Activated T-helper 9 cell treated with anti-CD3 and anti-CD28 coated beads, Interleukin-2, amount 50 U/mL, for 16 hours (primary cell): ENCODE measurements around the gene HOXA3.

Experiments used
- DNase-seq: peaks from one replicate; pipeline ENCODE4 v3.0.0-alpha.2; 2020; ENCODE audit warnings: low read depth

Gene HOXA3

DNA sequence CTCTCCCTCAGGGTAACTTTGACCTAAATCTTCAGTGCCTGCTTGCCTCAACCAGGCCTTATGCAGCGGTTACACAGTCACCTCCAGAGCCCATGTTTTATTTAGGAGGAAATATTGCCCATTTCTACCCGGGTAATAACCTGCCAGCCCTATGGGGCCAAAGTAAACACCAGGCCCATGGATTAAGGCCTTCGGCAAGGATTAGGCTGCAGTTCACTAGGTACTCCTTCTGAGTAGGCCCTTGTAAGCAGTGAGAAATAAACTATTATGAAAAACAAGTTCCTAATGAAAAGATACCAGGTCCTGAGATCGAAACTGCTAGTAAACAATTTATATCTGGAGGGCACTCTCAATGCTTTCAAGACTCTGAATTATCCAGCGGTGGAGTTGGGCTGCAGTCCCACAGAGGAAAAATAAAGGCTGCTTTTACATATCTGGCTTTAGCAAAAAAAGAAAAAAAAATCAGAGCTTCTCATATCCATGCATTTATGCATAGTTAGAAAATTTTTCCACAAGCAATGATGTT is 25.5 kb upstream of the HOXA3 start:
- no peak for DNase-seq

DNA sequence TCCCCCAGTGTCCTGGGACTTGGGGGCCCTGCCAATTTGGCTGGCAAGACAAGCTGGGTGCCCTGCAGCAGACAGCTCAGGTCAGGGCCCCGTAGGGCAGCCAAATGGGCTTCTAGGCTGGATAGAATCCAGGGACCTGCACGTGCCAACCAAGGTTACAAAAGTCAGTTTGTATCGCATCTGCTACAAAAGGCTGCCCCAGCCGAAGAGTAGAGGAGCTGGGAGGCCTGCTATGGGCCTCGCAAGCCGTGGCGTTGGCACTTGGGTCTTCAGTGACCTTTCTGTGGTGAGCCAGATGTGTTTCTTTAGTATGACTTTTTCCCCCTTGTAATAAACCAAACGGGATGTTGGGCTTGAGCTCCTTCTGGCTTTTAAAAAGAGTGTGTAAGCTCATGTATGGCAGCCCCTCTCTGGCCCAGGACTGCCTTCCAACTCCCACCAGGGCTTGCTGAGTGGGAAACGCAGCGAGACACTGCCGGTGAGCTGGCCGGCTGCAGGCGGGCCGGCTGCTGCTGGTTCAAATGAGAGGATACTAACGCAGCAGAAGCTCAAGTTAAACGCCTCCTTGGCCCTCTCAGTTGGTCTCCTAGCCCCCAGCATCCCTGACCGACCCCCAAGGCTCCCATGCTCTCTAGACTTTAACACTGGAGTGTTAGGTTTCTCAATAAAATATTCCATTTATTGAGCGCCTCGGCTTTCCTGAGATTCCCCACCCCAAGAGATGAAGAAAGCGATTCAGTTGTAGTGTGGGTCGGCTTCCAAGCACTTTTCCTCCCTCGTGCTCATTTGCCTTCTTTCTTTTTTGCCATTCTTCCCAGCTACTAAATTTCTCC is 24.8 kb upstream of the HOXA3 start:
- DNase-seq, result no peak

DNA sequence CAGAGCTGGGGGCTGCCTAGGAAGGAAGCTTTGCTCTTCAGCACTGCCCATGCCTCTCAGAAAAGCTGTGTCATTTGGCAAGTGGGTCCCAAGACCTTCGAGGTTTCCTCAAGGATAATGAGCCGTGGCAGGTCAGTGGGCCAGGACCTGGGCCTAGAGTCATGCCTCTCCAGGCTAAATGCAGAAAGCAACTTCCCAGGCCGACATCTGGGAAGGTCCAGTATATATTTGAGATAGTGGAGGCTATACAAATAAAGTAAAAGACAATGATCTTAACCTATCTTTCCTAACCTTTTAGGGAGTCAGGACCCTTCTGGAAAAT is 24.1 kb upstream of the HOXA3 start:
- DNase-seq, result no peak

DNA sequence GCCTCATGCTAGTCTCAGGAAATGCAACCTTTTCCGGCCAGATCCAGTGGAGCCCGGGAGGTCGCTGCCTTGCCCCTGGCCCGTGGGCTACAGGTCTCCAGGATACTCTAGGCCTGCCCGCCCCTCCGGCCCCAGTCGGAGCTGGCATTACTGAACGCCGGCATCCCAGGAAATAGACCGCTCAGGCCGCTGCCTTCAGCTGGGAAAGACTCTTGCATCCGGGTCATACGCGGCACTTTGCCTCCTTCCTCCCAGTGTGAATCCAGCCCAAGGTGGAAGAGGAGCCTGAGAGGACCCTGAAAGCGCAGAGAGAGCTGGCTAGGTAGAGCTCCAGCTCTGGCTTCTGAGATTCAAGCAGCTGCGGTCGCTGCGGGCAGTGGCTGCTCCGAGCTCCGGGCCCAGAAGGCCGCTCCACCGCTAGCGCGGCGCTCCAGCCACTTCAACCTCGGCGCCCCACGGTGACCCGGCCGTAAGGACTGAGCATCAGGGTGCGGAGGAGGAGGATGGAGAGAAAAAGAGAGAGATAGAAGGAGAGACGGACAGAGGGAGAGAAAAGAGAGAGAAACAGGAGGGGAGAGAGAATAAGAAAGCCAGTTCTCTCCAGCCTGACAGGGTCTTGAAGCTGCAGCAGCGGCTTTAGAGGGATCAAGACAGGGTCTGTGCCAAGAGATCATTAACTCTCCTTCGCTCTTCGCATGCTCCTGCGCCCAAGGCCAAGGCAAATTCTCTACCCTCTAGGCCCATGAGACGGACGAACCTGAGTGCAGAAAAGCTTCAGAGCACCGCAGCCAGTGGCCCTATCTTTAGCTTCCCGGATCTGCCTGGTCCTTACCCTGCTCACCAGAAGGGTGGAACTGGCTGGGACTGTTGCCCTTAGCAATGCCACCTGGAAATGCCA is 23.5 kb upstream of the HOXA3 start:
- no peak for DNase-seq

DNA sequence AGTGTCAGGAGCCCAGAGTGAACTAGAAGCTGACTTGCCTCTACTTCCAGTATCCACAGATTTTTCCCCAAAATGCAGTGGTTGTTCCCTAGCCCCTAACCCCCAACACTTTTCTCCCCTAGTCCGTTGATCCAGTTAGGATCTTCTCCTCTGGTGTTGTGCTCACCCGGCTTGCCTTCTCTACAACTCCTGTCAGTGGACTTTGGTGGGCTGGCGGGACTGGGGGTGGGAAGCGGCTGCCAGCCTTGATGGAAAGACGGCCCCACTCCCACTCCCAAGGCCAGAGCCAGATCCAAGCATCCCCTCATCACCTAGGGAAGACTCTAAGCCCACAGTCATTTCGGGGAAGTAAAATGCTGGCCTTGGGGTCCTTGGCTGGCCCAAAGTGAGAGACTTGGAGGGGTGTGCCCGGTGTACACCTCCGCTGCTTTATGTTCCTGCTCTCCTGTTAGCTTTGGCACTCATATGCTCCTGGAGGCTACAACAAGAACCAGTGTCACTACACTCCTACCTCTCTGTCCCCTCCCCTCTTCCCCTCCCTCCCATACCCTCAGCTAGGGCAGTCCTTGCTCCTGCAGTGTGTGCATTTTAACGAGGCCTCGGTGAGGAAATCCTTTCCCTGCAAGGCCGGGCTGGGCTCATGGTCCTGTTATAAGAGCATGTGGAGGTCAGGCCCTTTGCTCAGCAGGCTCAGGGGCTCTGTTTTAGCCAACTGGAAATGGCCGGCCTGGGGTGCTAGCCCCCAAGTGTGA is 22.7 kb upstream of the HOXA3 start:
- no peak for DNase-seq

DNA sequence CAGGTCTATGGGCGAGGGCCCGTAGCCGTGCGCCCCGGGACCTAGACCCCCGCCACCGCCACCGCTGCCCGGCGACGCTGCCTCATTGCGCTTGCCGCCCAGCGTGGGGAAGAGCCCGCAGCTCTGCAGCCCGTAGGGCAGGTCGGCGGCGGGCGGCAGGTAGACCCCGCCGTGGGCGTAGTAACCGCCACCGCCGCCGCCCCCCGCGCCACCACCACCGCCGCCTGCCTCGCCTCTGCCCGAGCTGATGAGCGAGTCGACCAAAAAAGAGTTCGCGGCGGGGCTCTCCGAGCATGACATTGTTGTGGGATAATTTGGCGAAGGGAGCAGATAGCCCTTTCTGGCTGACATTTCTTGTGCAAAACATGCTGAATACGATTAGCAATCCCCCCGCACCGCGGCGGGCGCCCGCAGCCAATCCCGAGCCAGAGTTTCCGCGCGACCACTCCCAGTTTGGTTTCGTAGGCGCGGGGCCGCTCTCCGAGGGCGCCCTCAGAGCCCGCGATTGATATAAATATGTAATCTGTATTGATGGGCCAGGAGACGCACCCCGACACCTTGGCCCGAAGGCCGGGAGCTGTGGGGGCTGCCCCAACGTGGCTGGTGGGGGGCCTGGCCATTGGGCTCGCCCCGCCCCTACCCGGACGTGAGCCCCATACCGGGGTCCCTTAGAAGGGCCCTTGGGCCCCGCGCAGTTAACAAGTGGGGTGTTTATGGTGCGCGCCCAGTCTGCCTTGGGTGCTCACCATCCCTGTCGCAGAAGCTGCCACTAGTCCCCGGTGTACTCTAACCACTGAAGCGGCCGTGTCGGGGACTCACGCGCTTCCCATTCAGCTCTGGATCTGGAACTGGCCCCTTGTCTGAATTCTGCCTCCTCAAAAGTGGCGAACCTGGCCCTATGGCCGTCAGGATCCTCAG is 21.8 kb upstream of the HOXA3 start, which contains the start of gene HOXA10:
HOXA10 (minus strand) TSS at position 365 of the 918 bp plus-strand sequence; CDS start at position 351, 14 bp downstream.
- DNase-seq, result no peak

DNA sequence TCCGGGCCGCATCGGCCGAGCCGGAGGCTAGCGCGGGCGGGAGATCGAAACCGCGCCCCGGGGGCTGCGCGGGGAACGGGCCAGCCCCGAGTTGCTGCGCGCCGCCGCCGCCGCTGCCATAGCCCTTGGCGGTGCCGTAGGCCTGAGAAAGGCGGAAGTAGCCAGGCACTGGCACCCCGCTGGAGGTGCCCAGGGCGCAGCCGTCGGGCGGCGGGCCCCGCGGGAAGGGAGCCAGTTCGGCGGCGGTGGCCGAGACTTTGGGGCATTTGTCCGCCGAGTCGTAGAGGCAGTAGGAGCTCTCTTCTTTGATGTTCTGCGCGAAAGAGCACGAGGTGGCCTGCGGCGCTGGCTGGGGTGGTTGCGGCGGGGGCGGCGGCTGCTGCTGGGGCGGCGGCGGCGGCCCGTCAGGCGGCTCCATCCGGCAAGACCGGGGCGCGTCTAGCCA is 21.1 kb upstream of the HOXA3 start:
- DNase-seq, result no peak

DNA sequence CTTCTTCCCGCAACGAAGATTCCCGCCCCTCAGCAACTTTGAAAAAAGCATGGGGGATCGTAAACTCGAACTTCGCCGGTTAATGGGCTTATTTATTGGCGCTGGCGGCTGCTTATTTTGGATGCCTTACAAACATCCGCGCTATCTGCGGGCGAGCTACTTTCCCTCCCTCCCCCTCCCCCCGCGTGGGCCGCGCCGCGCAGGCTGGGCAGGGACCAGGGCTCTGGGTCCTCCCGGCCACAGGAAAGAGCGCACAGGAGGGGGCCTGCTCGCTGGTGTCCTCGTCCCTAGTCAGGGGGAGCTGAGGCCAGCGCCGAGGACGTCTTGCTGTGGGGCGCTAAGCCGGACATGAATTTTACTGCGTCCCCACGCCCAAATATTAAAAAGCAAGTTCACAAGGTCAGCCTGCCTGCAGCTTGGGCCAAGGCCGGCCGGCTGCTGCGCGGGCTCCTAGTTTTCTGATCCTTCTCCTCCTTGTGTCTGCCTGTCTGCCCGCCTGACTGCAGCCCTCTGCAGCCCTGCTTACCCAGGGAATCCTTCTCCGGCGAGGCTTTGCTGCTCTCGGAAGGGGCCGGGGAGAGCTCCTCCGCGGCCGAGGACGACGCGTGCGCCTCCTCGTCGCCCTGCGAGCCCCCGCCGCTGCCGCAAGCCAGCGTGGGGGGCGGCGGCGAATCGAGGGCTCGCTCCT is 20.6 kb upstream of the HOXA3 start:
- no peak for DNase-seq

DNA sequence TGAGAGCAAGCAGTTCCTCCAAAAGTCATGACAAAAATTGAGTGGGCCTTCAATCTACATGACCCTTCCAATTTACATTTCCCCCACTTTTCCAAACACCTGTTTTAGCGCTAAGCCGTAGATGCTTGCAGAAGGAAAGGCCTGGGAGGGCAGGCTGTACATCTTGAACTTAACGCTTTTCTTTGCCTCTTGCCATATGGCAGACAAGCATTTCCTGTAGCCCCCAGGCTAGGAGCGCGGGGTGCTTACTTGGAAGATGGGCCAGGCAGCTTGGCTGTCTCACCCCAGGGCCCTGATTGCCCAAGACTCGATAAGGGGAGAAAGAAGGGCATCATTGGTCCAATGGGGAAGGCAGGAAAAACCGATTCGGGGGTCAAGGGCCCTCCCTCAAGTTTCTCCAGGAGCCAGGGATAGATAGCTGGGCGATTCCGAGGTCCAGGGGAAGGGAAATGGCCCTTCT is 20.0 kb upstream of the HOXA3 start:
- no peak for DNase-seq

DNA sequence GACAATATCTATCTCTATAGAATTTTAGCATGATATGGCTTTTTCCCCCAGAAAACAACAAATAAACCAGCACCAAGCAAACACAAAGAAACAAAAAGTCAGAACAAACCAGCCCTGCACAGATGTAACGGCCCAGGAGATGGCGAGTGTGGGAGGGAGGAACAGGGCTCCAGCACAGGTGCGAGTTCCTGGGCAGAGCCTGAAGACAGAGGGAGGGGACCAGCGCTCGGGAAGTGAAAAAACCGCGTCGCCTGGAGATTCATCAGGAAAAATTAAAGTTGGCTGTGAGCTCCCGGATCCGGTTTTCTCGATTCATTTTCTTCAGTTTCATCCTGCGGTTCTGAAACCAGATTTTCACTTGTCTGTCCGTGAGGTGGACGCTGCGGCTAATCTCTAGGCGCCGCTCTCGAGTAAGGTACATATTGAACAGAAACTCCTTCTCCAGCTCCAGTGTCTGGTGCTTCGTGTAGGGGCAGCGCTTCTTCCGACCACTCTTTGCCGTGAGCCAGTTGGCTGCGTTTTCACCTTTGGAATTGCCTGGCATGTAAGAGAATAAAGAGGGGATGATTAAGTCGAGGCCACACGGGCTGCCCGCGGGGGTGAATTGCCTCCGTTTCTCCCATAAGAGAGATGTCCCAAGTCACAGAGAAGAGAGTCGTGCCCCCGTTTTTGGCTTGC is 19.4 kb upstream of the HOXA3 start:
- DNase-seq, result no peak

DNA sequence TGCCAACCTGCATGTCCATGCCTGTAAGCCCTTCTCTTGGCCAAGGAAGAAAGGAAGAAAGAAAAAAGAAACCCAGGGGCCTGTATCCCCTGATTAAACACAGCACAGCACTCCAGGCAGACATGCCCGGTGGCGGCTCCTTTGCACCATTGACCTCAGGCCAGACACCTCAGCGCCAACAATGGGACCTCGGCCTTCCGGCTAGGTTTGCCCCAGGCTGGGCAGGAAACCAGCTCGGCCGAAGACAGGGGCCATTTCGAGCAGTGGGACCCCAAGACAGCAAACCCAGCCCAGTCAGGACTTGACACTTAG is 18.9 kb upstream of the HOXA3 start:
- no peak for DNase-seq

DNA sequence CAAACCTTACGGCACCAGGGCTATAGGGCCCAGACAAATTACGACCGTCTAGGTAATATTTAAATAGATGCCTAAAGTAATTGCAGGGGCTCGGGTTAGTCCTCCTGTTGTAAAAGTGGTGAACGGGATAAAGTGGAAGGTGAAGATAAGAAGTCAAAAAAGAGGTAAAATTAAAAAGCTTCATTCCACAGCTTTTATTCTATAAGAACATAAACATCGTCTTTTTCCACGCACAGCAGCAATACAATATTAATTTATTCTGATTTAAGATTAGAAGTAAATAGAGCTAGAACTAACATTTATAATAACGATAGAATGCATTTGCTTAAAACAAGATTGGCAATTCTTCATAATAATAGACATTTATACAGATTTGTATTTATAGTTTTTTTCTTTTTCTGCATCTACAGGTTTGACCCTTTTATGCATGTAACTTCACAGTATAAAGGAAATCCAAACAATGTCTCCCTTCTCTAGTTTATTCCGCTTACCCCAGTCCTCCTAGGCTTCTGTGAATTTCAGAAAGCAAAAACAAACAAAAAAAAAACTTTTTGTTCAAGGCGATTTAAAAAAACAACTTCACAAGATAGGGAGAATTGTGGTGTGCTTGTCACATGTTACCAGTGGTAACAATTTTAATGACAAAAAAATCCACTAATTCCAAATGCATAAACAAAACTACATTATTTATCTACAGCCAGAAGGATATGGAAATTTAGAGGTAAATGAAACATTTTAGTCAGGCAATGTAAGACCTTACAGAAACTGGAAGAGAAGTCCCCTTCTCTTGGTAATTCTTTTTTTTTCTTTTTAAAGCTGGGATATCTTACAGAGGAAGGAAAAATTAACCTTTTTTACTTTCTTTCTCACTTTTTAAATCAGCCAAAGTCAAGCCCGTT is 18.3 kb upstream of the HOXA3 start:
- DNase-seq, result no peak

DNA sequence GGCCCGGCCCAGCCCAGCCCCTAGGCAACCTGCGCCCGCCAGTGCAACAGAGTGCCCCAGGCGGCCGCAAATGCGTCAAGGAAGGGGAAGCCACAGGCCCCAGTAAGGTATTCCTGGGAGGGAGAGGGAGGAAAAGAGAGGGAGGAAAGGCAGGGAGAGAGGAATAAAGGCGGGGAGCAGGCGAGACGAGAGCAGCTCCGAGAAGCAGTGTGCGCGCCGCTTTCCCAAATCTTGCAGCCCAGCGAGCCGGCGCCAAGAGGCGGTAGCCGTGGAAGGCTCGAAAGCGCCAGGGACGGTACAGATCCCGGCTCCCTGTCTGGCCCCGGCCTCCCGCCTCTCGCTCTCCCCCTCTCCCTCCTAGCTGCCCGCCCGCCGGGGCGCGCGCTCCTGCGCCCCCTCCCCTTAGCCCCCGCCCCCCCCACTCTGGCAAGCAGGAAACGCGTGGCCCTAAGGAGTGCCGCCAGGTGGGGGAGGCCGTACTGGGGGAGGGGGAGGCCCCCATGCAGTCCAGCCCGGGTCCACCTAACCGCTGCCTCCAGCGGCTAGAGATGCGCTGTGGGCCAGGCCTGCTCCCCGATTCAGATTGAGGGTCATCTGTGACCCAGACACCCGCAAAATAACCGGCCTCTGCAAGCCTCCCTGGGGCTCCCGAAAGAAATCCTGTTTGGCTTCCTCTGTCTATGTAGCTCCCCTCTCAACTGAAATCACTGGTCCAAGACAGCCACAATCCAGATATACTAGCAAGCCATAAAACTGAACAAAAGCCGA is 17.5 kb upstream of the HOXA3 start:
- no peak for DNase-seq

DNA sequence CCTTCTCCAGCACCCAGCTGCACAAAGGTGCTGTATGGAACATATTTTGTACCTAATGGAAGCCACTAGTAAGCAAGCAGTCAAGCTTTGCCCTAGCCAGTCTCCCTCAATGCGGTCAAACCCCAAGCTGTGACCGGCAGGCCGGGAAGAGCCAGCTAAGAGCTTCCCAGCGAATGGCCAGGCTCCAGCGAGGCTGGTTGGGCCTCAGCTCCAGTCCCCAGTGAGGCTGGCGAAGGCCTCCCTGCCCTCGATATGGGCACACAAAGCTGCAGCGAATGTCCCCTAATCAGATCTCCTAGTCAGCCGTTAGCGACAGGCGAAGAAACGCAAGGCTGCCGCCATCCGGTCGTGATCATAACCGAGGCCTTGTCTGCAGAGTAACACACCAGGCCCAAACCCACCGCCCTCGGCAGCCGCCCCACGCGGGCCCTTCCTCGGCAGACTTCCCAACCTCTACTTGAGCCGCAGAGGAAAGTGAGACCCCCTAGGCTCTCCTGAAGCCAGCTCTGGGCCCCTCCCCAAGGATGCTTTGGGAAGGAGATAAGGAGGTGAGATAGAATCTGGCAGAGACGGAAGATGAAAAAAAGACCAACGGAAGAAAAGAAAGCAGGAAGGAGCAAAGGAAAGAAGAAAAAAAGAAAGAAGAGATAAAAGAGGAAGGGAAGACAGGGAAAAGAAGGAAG is 16.0 kb upstream of the HOXA3 start:
- no peak for DNase-seq

DNA sequence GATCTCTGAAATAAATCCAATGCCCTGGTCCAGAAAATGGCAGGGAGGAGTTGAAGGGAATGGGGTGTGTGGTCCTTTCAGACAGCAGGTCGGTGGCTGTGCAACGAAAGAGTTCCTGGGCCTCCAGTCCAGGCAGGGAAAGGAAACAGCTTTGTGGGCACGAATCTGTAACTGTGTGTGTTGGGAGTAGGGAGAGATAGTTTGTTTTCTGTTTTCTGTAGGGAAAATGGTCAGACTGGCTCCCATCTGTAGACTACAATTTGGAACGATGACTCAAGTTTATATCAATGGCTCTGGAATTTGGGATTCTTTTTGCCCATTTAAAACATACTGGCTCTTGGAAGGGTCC is 15.5 kb upstream of the HOXA3 start:
- DNase-seq, result no peak

DNA sequence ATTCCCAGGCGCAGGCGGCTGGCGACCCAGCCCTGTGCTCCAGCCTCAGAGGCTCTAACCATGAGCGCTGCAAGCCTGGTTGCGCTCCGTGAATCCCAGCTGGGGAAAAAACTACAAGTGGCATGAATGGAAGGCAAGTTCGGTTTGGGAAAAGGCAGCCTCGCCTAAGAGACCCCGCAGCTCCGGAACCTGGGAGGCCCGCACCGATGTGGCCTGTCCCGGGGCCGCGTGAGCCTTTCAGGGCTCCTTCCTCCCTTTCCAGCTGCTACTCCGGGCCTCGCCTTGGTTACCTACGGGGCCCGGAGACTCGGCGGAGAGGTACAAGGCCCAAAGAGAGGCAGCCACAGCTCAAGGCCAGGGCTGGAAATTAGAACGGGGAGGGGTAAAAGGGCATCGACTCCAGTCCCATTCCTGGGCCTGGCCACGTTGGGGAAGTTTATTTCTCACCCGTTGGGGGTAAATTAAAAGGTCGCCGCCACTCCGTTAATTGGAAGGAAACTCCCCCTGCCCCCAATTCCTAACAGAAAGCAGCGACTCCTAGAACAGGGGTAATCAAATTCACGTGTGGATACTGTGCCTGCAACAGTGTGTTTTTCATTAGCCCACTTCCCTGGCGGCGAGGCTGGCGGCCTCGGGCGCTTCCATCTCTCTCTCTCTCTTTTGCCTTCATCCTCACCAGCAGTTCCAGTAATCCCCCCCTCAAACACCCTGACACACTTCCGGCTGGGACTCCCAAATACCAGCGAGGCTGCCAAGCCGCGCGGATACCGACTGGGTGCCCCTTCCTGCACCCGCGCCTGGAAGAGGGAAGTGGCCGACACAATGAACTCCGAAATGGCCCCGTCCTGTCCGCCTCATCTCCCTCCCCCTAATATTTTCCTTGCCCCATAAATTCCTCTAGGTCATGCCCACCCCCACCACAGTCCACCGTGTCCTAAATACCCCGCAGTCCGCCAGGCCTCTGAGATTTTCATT is 14.4 kb upstream of the HOXA3 start:
- no peak for DNase-seq
